ENCODE data around the gene ADGRG6. TPM values are rescaled to one million over a fixed set of nuclear protein-coding genes. Genes with fewer than 3 reads are reported as not detected.

ADGRG6 gene
- total and polyA plus RNA-seq, 2 of the 8 experiments (the other 6 are each of a cell fraction or from before 2014, with no cell fraction given) = 1.1 to 6.2 TPM

- Histone ChIP-seq H4K91ac (replicated peaks; ENCODE audit: insufficient read length, low read length) (no peak overlapping the region), H2AFZ (ENCODE audit: low read length) (no peak overlapping the region), H2BK5ac (ENCODE audit: low read depth, low read length) (no peak overlapping the region), H3K4me1 (replicated peaks in 1 of 4; ENCODE audit: control insufficient read depth in 3 of 4, insufficient read depth in 4 of 4, low read length in 3 of 4) (no peaks in the 10 kb centered on the region), H2BK20ac (ENCODE audit: low read length) (no peak overlapping the region), H2BK15ac (ENCODE audit: low read length) (no peak overlapping the region), H3K27me3 (replicated peaks in 1 of 4; ENCODE audit: control insufficient read depth in 3 of 4, extremely low read depth in 1 of 4, insufficient read depth in 3 of 4, low read length in 3 of 4) (no peaks in the 10 kb centered on the region), H3K4me2 (ENCODE audit: insufficient read depth in 1 of 2, low read depth in 2 of 2, low read length in 2 of 2) (no peak overlapping the region), H3K23me2 (ENCODE audit: low read depth, low read length) (no peaks in the 10 kb centered on the region; the same call in 1 of the 2 replicates), H3K79me1 (ENCODE audit: low read depth, low read length) (no peaks in the 10 kb centered on the region), H4K8ac (ENCODE audit: extremely low read depth, insufficient read depth, low read length) (no peak overlapping the region), H3K4me3 (ENCODE audit: extremely low read depth in 1 of 4, insufficient read depth in 2 of 4, low read depth in 3 of 4, low read length in 4 of 4) (no peak overlapping the region), H2BK120ac (replicated peaks; ENCODE audit: low read depth, low read length) (no peak overlapping the region), H3K56ac (replicated peaks; ENCODE audit: insufficient read length, low read depth, low read length) (no peak overlapping the region), H3K18ac (ENCODE audit: extremely low read depth, low read length) (no peak overlapping the region), H2AK5ac (ENCODE audit: low read depth, low read length) (no peak overlapping the region), H3K27ac (ENCODE audit: low read depth, low read length) (no peak overlapping the region), H3K14ac (ENCODE audit: insufficient read length) (no peak overlapping the region), H3K9me3 (ENCODE audit: insufficient read depth in 2 of 2, low read depth in 1 of 2, low read length in 1 of 2) (no peaks in the 10 kb centered on the region), H3K36me3 (ENCODE audit: control insufficient read depth in 2 of 4, insufficient read depth in 4 of 4, low read length in 3 of 4) (no peaks in the 10 kb centered on the region), H4K20me1 (replicated peaks in 1 of 2; ENCODE audit: control insufficient read depth in 1 of 2, insufficient read depth in 2 of 2, low read length in 2 of 2) (no peaks in the 10 kb centered on the region), H3K9ac (replicated peaks in 1 of 4; ENCODE audit: extremely low read depth in 1 of 4, low read depth in 3 of 4, low read length in 3 of 4) (no peak overlapping the region), H4K5ac (ENCODE audit: insufficient read length, low read depth, low read length) (no peak overlapping the region), H3K79me2 (ENCODE audit: control insufficient read depth in 1 of 2, insufficient read depth in 2 of 2, low read length in 2 of 2) (no peaks in the 10 kb centered on the region), H3K23ac (ENCODE audit: insufficient read length) (no peak overlapping the region), H3K4ac (replicated peaks; ENCODE audit: insufficient read length, low read depth, low read length) (no peak overlapping the region), H2BK12ac (ENCODE audit: low read depth, low read length) (no peak overlapping the region)
- ChIA-PET CTCF (ENCODE audit: partially characterized antibody) (no interaction called here), POLR2A (ENCODE audit: partially characterized antibody) (no interaction called here)
- no peak for FAIRE-seq
- no peak for DNase-seq (ENCODE audit: low read depth in 1 of 2, low spot score in 2 of 2)
- TF ChIP-seq CBX8 (IDR thresholded peaks at IDR 0.05; ENCODE audit: borderline replicate concordance, low read depth, low read length) (no peak), USF2 (IDR thresholded peaks at IDR 0.05; ENCODE audit: low read length) (no peak), CHD2 (IDR thresholded peaks at IDR 0.05; ENCODE audit: low read length) (no peak), TAF7 (optimal IDR thresholded peaks at IDR 0.05; ENCODE audit: borderline replicate concordance, low read depth, low read length) (no peak), KDM1A (IDR thresholded peaks at IDR 0.05; ENCODE audit: borderline replicate concordance, low read length) (no peak), ZNF274 (IDR thresholded peaks at IDR 0.05; ENCODE audit: borderline replicate concordance, extremely low read depth, low read length) (no peak), CHD1 (IDR thresholded peaks at IDR 0.05; ENCODE audit: low read depth, low read length) (no peak), CTBP2 (IDR thresholded peaks at IDR 0.05; ENCODE audit: borderline replicate concordance, insufficient read depth, insufficient read length, low read length) (no peak), POU5F1 (IDR thresholded peaks at IDR 0.05; ENCODE audit: low read depth, low read length) (no peak), RXRA (IDR thresholded peaks at IDR 0.05; ENCODE audit: insufficient read depth, low read depth, low read length) (no peak), MAX (IDR thresholded peaks at IDR 0.05) (no peak)
- 94% methylated on average over 4 of the region's 4 CpGs; no CpG with 5 or more reads in 1 of the 2 experiments for WGBS, 2 experiments (ENCODE audit: extremely low coverage in 1 of 2, insufficient coverage in 1 of 2, insufficient read length in 1 of 2, insufficient replicate concordance in 2 of 2, low coverage in 1 of 2, low lambda C conversion rate in 2 of 2, missing lambda C conversion rate in 1 of 2)
Measured at GRCh38 chr6:142433419-142433818, 131.6 kb downstream of the ADGRG6 start.

Measured in H1 (cell line).